Fibroblast of villous mesenchyme (primary cell): ENCODE measurements around the gene ANXA11. TPM values are rescaled to one million over a fixed set of nuclear protein-coding genes. Genes with fewer than 3 reads are reported as not detected.

Source experiments
- DNase-seq: peaks from one replicate; pipeline ENCODE4 v3.0.0-alpha.2; 2010; ENCODE audit warnings: low read depth
- H3K4me3 ChIP-seq: 2 replicates; pipeline ENCODE4 v1.5.1; 2011; ENCODE audit warnings: low read depth, mild to moderate bottlenecking, low read length
- CTCF ChIP-seq: IDR thresholded peaks from 2 replicates; pipeline ENCODE4 v1.5.1; 2012; ENCODE audit warnings: low read depth, mild to moderate bottlenecking, low read length; ENCODE audit not compliant: insufficient read depth
- small RNA-seq: library from RNA; depleted of rRNA; stranded (forward); fragments of <200 nt; gene quantifications from one replicate; pipeline ENCODE3, GENCODE V24; 2012
- total RNA-seq: library from RNA; depleted of rRNA; stranded (reverse); fragments of >200 nt; gene quantifications from 2 replicates; pipeline ENCODE4 v1.2.3, GENCODE V29; 2012

ANXA11 gene
- total RNA-seq, 1 donor, result 79.9 TPM

- no peak overlapping the region for H3K4me3 ChIP-seq
- no peak for TF ChIP-seq CTCF
- no peak for DNase-seq
Observed at GRCh38 chr10:80110986-80111385, 94.4 kb downstream of the ANXA11 start.

DNA sequence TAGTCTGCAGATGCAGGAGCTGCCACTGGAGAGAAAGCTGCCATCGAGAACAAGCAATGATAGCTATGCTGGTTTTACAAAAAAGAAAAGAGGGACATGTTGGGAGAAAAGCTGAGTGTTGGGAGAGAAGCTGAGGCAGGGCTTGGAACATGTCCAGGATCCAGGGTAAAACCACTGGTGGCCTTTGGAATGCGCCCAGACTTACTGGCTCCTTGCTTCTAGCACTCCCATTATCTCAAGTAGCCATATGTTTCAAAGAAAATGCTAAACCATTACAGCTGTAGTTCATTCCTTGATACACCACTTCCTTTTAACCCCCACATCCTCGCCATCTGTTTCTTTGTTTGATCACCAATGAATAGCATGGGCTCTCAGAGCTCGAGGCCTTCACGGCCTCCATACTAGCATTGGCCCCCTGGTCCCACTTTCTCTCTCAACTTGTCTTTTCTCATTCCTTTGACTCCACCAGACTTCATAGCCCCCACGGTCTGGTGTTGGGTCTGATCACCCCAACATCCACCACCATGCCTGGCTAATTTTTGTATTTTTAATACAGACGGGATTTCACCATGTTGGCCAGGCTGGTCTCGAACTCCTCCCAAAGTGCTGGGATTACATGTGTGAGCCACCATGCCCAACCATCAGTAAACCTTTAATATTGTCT lies 96.6 kb downstream of the ANXA11 start:
- no peak overlapping the region for H3K4me3 ChIP-seq
- no peak for DNase-seq
- TF ChIP-seq CTCF, result no peak

- H3K4me3 ChIP-seq, result no peak overlapping the region
- no peak for TF ChIP-seq CTCF
- DNase-seq, result peak; percentile 80
Observed at GRCh38 chr10:80104066-80104926, 101.0 kb downstream of the ANXA11 start.

Small RNA genes lying within 50 kb of the gene (small RNA-seq; reads per million reads assigned to genes)
- gene RPS12P2, result not detected

Other genes with a start within 250 kb of the ANXA11 start
- 6.1 and 9.9 TPM in 2 replicates for gene TMEM254, start 126.9 kb downstream of the ANXA11 start, total RNA-seq
- 0.43 and 0.64 TPM in 2 replicates for gene PLAC9, start 72.8 kb downstream of the ANXA11 start, total RNA-seq
- not detected in 2 replicates for gene MAT1A, start 84.1 kb upstream of the ANXA11 start, total RNA-seq
- gene DYDC1, start 151.2 kb upstream of the ANXA11 start, total RNA-seq, result not detected in 2 replicates
- under 0.01 TPM in 1 of 2 replicates, not detected in the other for gene DYDC2, start 151.2 kb upstream of the ANXA11 start, total RNA-seq
- gene PRXL2A, start 203.0 kb upstream of the ANXA11 start, total RNA-seq, result 79.0 and 80.5 TPM in 2 replicates
- 39.0 and 51.4 TPM in 2 replicates for gene TSPAN14, start 248.8 kb upstream of the ANXA11 start, total RNA-seq